Colonic mucosa (tissue), 4 donors: ENCODE data around the gene UBA1. TPM values are rescaled to one million over a fixed set of nuclear protein-coding genes. Genes with fewer than 3 reads are reported as not detected.

ENCODE experiments used
- DNase-seq: peaks from one replicate; pipeline ENCODE4 v3.0.0-alpha.2; 2020
- H3K27ac ChIP-seq: fragments of 200-600 bp; one replicate; pipeline ENCODE4 v1.8.0; 2021
- H3K27me3 ChIP-seq: fragments of 200-600 bp; one replicate; pipeline ENCODE4 v1.8.0; 2021
- H3K36me3 ChIP-seq: fragments of 200-600 bp; one replicate; pipeline ENCODE4 v1.8.0; 2021
- H3K4me1 ChIP-seq: fragments of 200-600 bp; one replicate; pipeline ENCODE4 v1.8.0; 2021; ENCODE audit warnings: mild to moderate bottlenecking
- H3K4me3 ChIP-seq: fragments of 200-600 bp; one replicate; pipeline ENCODE4 v1.8.0; 2021
- H3K9ac ChIP-seq, 2 donors: one replicate each; pipeline ENCODE4 v1.7.0; 2013; ENCODE audit warnings: control low read depth in 2 of 2, low read depth in 2 of 2, low read length in 2 of 2
- H3K9me3 ChIP-seq: fragments of 200-600 bp; one replicate; pipeline ENCODE4 v1.8.0; 2021
- CTCF ChIP-seq: fragments of 200-600 bp; IDR thresholded peaks from one replicate; pipeline ENCODE4 v1.8.0; 2022; ENCODE audit warnings: antibody characterized with exemption, mild to moderate bottlenecking
- intact Hi-C: fragments of 100-400 bp; cut with DNase I; formaldehyde crosslinking; loops from one replicate; pipeline ENCODE4 v1.14.1; 2022
- total RNA-seq, 2 donors: library from RNA; stranded (reverse); fragmentation: NEBNext Ultra II Directional in 1 of 2; extraction: Animal tissue kit (Norgen Biotek cat#: 25700) in 1 of 2; gene quantifications; one replicate each; pipeline ENCODE4 v1.2.1, GENCODE V29; 2021
- donor health status: healthy.
- donor health status: DM: no; HTN: no; CAD: no.
- donor health status: DM: no; HTN: no; CAD: no.

UBA1 gene
- total RNA-seq, 2 donors from 2014 or later = 237 to 327 TPM

GRCh38 chrX:47235691-47236103, 42.1 kb downstream of the UBA1 start:
- DNase-seq = no peak
- no peak for TF ChIP-seq CTCF
- H3K4me1 ChIP-seq = no peaks in the 10 kb centered on the region
- H3K36me3 ChIP-seq = no peaks in the 10 kb centered on the region
- intact Hi-C loops = no loop called here
- no peak overlapping the region for H3K9ac ChIP-seq
- H3K9me3 ChIP-seq = no peaks in the 10 kb centered on the region
- H3K4me3 ChIP-seq = no peak overlapping the region
- no peak overlapping the region for H3K27ac ChIP-seq
- peaks cover 7% of the 10 kb centered on the region for H3K27me3 ChIP-seq

- H3K4me3 ChIP-seq = no peak overlapping the region
- H3K4me1 ChIP-seq = no peaks in the 10 kb centered on the region
- peaks cover 7% of the 10 kb centered on the region for H3K27me3 ChIP-seq
- DNase-seq = no peak
- intact Hi-C loops = no loop called here
- H3K9ac ChIP-seq = no peak overlapping the region
- no peaks in the 10 kb centered on the region for H3K9me3 ChIP-seq
- H3K27ac ChIP-seq = no peak overlapping the region
- TF ChIP-seq CTCF = no peak
- no peaks in the 10 kb centered on the region for H3K36me3 ChIP-seq
Measured at GRCh38 chrX:47239199-47239598, 45.6 kb downstream of the UBA1 start.

GRCh38 chrX:47239898-47240545, 46.4 kb downstream of the UBA1 start:
- TF ChIP-seq CTCF = no peak
- Histone ChIP-seq H3K4me1 (no peaks in the 10 kb centered on the region), H3K27ac (no peak overlapping the region), H3K9ac (no peak overlapping the region), H3K36me3 (no peaks in the 10 kb centered on the region), H3K4me3 (no peak overlapping the region), H3K27me3 (peaks cover 7% of the 10 kb centered on the region), H3K9me3 (no peaks in the 10 kb centered on the region)
- no peak for DNase-seq
- intact Hi-C loops = no loop called here

- H3K27ac ChIP-seq = no peak overlapping the region
- no peak for TF ChIP-seq CTCF
- no peaks in the 10 kb centered on the region for H3K36me3 ChIP-seq
- H3K9ac ChIP-seq = no peak overlapping the region
- H3K4me1 ChIP-seq = no peaks in the 10 kb centered on the region
- H3K4me3 ChIP-seq = no peak overlapping the region
- intact Hi-C loops = no loop called here
- peaks cover 2% of the 10 kb centered on the region for H3K27me3 ChIP-seq
- DNase-seq = no peak
- H3K9me3 ChIP-seq = no peaks in the 10 kb centered on the region
Measured at GRCh38 chrX:47240619-47241018, 47.0 kb downstream of the UBA1 start.

- no peaks in the 10 kb centered on the region for H3K9me3 ChIP-seq
- no peak overlapping the region for H3K4me3 ChIP-seq
- no peaks in the 10 kb centered on the region for H3K36me3 ChIP-seq
- no peak for TF ChIP-seq CTCF
- no peak overlapping the region for H3K9ac ChIP-seq
- no peaks in the 10 kb centered on the region for H3K4me1 ChIP-seq
- H3K27ac ChIP-seq = no peak overlapping the region
- DNase-seq = no peak
- no peaks in the 10 kb centered on the region for H3K27me3 ChIP-seq
- intact Hi-C loops = no loop called here
Measured at GRCh38 chrX:47241201-47242011, 47.8 kb downstream of the UBA1 start.
